Stimulated activated naive B cell treated with anti-CD40 and anti-IgM and Interleukin-4, amounts not matched to agents 10 μg/mL and 1 μg/mL and 100 μg/mL, for 72 hours (primary cell): ENCODE measurements around the gene MYO16.

Source experiments
- ATAC-seq, 2 donors: fragments of 150-1000 bp; cut with Tn5 transposase; replicated peaks; 2 replicates each; pipeline ENCODE4 v1.10.0; 2021; ENCODE audit warnings: moderate library complexity in 1 of 2
- DNase-seq: peaks from one replicate; pipeline ENCODE4 v3.0.0; 2021
- H3K27ac Mint-ChIP-seq: one replicate; pipeline ENCODE4 v1.8.0; 2022; ENCODE audit warnings: mild to moderate bottlenecking, mixed read lengths
- H3K27me3 Mint-ChIP-seq, 2 donors: one replicate each; pipeline ENCODE4 v1.8.0; 2022; ENCODE audit warnings: mixed read lengths in 2 of 2
- H3K36me3 Mint-ChIP-seq, 2 donors: one replicate each; pipeline ENCODE4 v1.8.0; 2022; ENCODE audit warnings: mixed read lengths in 2 of 2, mild to moderate bottlenecking in 1 of 2
- H3K4me1 Mint-ChIP-seq, 2 donors: one replicate each; pipeline ENCODE4 v1.8.0; 2022; ENCODE audit warnings: mixed read lengths in 2 of 2, mild to moderate bottlenecking in 1 of 2
- H3K4me3 Mint-ChIP-seq, 2 donors: one replicate each; pipeline ENCODE4 v1.8.0; 2022; ENCODE audit warnings: mild to moderate bottlenecking in 2 of 2, mixed read lengths in 2 of 2, moderate library complexity in 1 of 2
- H3K9me3 Mint-ChIP-seq, 2 donors: one replicate each; pipeline ENCODE4 v1.8.0; 2022; ENCODE audit warnings: mixed read lengths in 2 of 2, mild to moderate bottlenecking in 1 of 2

MYO16 gene

GRCh38 chr13:108922108-108922507 is 292.7 kb downstream of the MYO16 start:
- Mint-ChIP-seq H3K4me1 (no peaks in the 10 kb centered on the region), H3K9me3 (no peaks in the 10 kb centered on the region), H3K36me3 (no peaks in the 10 kb centered on the region), H3K27me3 (peaks cover 5 to 6% of the 10 kb centered on the region in 2 donors), H3K4me3 (no peak overlapping the region), H3K27ac (no peak overlapping the region)
- DNase-seq (no peak), ATAC-seq (no peak)

GRCh38 chr13:108923386-108924047 is 294.1 kb downstream of the MYO16 start:
- DNase-seq (no peak), ATAC-seq (no peak)
- Mint-ChIP-seq H3K9me3 (no peaks in the 10 kb centered on the region), H3K4me1 (no peaks in the 10 kb centered on the region), H3K4me3 (no peak overlapping the region), H3K27me3 (peaks cover 5 to 6% of the 10 kb centered on the region in 2 donors), H3K27ac (no peak overlapping the region), H3K36me3 (no peaks in the 10 kb centered on the region)

- H3K27ac Mint-ChIP-seq, result no peak overlapping the region
- H3K36me3 Mint-ChIP-seq, result no peaks in the 10 kb centered on the region
- ATAC-seq (no peak), DNase-seq (no peak)
- H3K27me3 Mint-ChIP-seq, result peaks cover 5 to 6% of the 10 kb centered on the region in 2 donors
- H3K9me3 Mint-ChIP-seq, result no peaks in the 10 kb centered on the region
- no peak overlapping the region for H3K4me3 Mint-ChIP-seq
- no peaks in the 10 kb centered on the region for H3K4me1 Mint-ChIP-seq
Measured at GRCh38 chr13:108924134-108924533, 294.7 kb downstream of the MYO16 start.

- H3K27me3 Mint-ChIP-seq, result peaks cover 5 to 6% of the 10 kb centered on the region in 2 donors
- no peaks in the 10 kb centered on the region for H3K9me3 Mint-ChIP-seq
- no peaks in the 10 kb centered on the region for H3K4me1 Mint-ChIP-seq
- H3K27ac Mint-ChIP-seq, result no peak overlapping the region
- no peak for ATAC-seq
- H3K36me3 Mint-ChIP-seq, result no peaks in the 10 kb centered on the region
- no peak overlapping the region for H3K4me3 Mint-ChIP-seq
- no peak for DNase-seq
Measured at GRCh38 chr13:108924541-108924940, 295.1 kb downstream of the MYO16 start.

- no peak for ATAC-seq
- no peaks in the 10 kb centered on the region for H3K4me1 Mint-ChIP-seq
Measured at GRCh38 chr13:108925070-108925469, 295.7 kb downstream of the MYO16 start.

GRCh38 chr13:108926862-108927261 is 297.5 kb downstream of the MYO16 start:
- H3K27ac Mint-ChIP-seq, result no peak overlapping the region
- peaks cover 5 to 6% of the 10 kb centered on the region in 2 donors for H3K27me3 Mint-ChIP-seq
- DNase-seq (no peak), ATAC-seq (no peak)
- no peaks in the 10 kb centered on the region for H3K4me1 Mint-ChIP-seq
- no peaks in the 10 kb centered on the region for H3K36me3 Mint-ChIP-seq
- no peak overlapping the region for H3K4me3 Mint-ChIP-seq
- H3K9me3 Mint-ChIP-seq, result no peaks in the 10 kb centered on the region

More at GRCh38 chr13:108925070-108925469, 295.7 kb downstream of the MYO16 start:
- H3K36me3 Mint-ChIP-seq, result no peaks in the 10 kb centered on the region
- H3K4me3 Mint-ChIP-seq, result no peak overlapping the region
- H3K27ac Mint-ChIP-seq, result no peak overlapping the region
- DNase-seq, result no peak
- no peaks in the 10 kb centered on the region for H3K9me3 Mint-ChIP-seq
- peaks cover 5 to 6% of the 10 kb centered on the region in 2 donors for H3K27me3 Mint-ChIP-seq

GRCh38 chr13:108927615-108928014 is 298.2 kb downstream of the MYO16 start:
- no peak overlapping the region for H3K27ac Mint-ChIP-seq
- H3K4me3 Mint-ChIP-seq, result no peak overlapping the region
- H3K4me1 Mint-ChIP-seq, result no peaks in the 10 kb centered on the region
- DNase-seq (no peak), ATAC-seq (no peak)
- H3K36me3 Mint-ChIP-seq, result no peaks in the 10 kb centered on the region
- H3K9me3 Mint-ChIP-seq, result no peaks in the 10 kb centered on the region
- H3K27me3 Mint-ChIP-seq, result peaks cover 0 to 6% of the 10 kb centered on the region in 2 donors

- Mint-ChIP-seq H3K4me3 (no peak overlapping the region), H3K36me3 (no peaks in the 10 kb centered on the region), H3K27ac (no peak overlapping the region), H3K27me3 (peaks cover 0 to 10% of the 10 kb centered on the region in 2 donors), H3K4me1 (no peaks in the 10 kb centered on the region), H3K9me3 (peaks cover 0 to 4% of the 10 kb centered on the region in 2 donors)
- DNase-seq (no peak), ATAC-seq (no peak)
Measured at GRCh38 chr13:108929532-108930206, 300.3 kb downstream of the MYO16 start.

GRCh38 chr13:108932196-108932595 is 302.8 kb downstream of the MYO16 start:
- DNase-seq (no peak), ATAC-seq (no peak)
- Mint-ChIP-seq H3K9me3 (peaks cover 0 to 7% of the 10 kb centered on the region in 2 donors), H3K27me3 (peaks cover 8 to 10% of the 10 kb centered on the region in 2 donors), H3K4me3 (no peak overlapping the region), H3K27ac (no peak overlapping the region), H3K36me3 (no peaks in the 10 kb centered on the region), H3K4me1 (no peaks in the 10 kb centered on the region)

- Mint-ChIP-seq H3K9me3 (peaks cover 0 to 8% of the 10 kb centered on the region in 2 donors), H3K36me3 (no peaks in the 10 kb centered on the region), H3K4me3 (no peak overlapping the region), H3K27me3 (peaks cover 10 to 16% of the 10 kb centered on the region in 2 donors), H3K4me1 (no peaks in the 10 kb centered on the region), H3K27ac (no peak overlapping the region)
- ATAC-seq (no peak), DNase-seq (no peak)
Measured at GRCh38 chr13:108933061-108933460, 303.6 kb downstream of the MYO16 start.

GRCh38 chr13:108938155-108938554 is 308.7 kb downstream of the MYO16 start:
- H3K27ac Mint-ChIP-seq, result no peak overlapping the region
- H3K27me3 Mint-ChIP-seq, result peaks cover 14 to 27% of the 10 kb centered on the region in 2 donors
- no peaks in the 10 kb centered on the region for H3K36me3 Mint-ChIP-seq
- ATAC-seq (no peak), DNase-seq (no peak)
- H3K9me3 Mint-ChIP-seq, result peaks cover 0 to 8% of the 10 kb centered on the region in 2 donors
- no peaks in the 10 kb centered on the region for H3K4me1 Mint-ChIP-seq
- no peak overlapping the region for H3K4me3 Mint-ChIP-seq

GRCh38 chr13:108940121-108940520 is 310.7 kb downstream of the MYO16 start:
- Mint-ChIP-seq H3K27ac (no peak overlapping the region), H3K9me3 (peaks cover 0 to 4% of the 10 kb centered on the region in 2 donors), H3K4me3 (no peak overlapping the region), H3K27me3 (peaks cover 11 to 27% of the 10 kb centered on the region in 2 donors), H3K4me1 (no peaks in the 10 kb centered on the region), H3K36me3 (no peaks in the 10 kb centered on the region)
- ATAC-seq, result no peak
- no peak for DNase-seq

- no peak for ATAC-seq
- no peaks in the 10 kb centered on the region for H3K9me3 Mint-ChIP-seq
- H3K27ac Mint-ChIP-seq, result no peak overlapping the region
- H3K4me1 Mint-ChIP-seq, result no peaks in the 10 kb centered on the region
- no peaks in the 10 kb centered on the region for H3K36me3 Mint-ChIP-seq
- peaks cover 4 to 10% of the 10 kb centered on the region in 2 donors for H3K27me3 Mint-ChIP-seq
- no peak overlapping the region for H3K4me3 Mint-ChIP-seq
- DNase-seq, result no peak
Measured at GRCh38 chr13:108943842-108944241, 314.4 kb downstream of the MYO16 start.

- no peak for DNase-seq
- Mint-ChIP-seq H3K4me3 (no peak overlapping the region), H3K36me3 (no peaks in the 10 kb centered on the region), H3K4me1 (no peaks in the 10 kb centered on the region), H3K9me3 (no peaks in the 10 kb centered on the region), H3K27ac (no peak overlapping the region), H3K27me3 (peaks cover 3 to 10% of the 10 kb centered on the region in 2 donors)
- no peak for ATAC-seq
Measured at GRCh38 chr13:108944760-108945159, 315.3 kb downstream of the MYO16 start.

GRCh38 chr13:108947551-108948030 is 318.2 kb downstream of the MYO16 start:
- Mint-ChIP-seq H3K27me3 (peaks cover 4 to 8% of the 10 kb centered on the region in 2 donors), H3K27ac (no peak overlapping the region), H3K4me1 (no peaks in the 10 kb centered on the region), H3K9me3 (no peaks in the 10 kb centered on the region), H3K36me3 (no peaks in the 10 kb centered on the region), H3K4me3 (no peak overlapping the region)
- DNase-seq, result no peak
- ATAC-seq, result no peak
